ENCODE data around the gene PEAK1.

The PEAK1 gene

DNA sequence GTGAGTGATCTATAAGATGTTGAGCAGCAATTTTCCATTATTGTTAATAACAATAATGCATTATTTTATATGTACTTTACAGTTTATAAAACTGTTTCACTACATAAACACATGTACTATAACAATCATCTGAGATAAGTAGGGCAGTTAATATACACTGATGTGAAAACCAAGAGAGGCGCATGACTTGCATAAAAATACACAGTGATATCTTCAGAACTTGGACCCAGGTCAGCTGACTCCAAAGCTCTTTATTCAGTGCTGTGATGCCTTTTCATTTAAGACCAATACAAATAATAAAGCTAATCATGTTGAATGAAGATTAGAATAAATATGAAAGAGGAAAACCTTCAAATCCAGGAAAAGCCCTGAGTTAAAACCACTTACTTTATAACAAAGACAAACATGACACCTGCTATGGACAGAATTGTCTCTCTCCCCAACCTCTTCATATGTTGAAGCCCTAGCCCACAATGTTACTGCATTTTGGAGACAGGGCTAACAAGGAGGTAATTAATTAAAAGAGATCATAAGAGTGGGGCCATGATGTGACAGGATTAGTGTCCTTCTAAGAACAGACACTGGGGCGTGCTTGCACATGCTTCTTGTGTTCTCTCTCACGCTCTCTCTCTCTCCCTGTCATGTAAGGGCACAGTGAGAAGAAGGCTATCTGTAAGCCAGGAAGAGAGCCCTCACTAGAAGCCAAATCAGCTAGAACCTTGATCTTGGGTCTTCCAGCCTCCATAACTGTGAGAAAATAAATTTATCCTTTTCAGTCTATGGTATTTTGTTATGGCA is 293.2 kb downstream of the PEAK1 start:
- no peak for DNase-seq

DNA sequence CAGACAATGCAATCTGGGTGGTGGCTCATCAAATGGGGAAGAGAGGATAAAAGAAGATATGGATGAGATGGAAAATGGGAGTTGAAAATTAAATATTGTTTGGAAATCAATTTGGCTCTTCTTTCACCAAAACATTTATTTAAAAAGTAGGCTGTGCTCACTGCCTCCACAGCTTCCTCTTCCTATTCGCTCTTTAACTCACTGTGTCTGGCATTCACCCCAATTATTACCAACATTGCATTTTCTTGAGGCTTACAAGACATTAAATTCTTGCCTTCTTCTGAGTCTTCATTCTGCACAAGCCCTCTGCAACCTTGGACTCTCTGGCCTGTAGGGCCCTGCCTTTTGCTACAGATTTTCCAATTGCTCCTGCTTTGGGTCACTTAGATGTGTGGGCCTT is 296.1 kb downstream of the PEAK1 start:
- no peak for DNase-seq

DNA sequence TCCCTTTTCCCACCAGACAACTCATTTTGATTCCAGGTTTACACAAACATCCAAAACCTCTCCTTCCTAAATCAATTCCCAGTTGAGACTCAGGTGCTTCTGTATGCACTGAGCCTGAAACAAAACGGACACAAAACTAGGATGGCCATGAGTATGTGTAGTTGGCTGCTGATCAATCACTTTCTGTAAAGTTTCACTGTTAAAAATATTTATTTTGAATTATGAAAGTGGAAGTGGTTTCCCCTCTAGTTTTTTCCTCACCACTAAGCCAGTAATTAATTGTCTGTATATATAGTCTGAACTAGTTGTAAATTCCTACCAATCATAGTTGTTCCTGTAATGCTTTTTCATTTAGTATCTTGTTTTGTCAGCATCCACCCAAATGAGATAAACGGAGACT is 297.3 kb downstream of the PEAK1 start:
- DNase-seq = no peak

DNA sequence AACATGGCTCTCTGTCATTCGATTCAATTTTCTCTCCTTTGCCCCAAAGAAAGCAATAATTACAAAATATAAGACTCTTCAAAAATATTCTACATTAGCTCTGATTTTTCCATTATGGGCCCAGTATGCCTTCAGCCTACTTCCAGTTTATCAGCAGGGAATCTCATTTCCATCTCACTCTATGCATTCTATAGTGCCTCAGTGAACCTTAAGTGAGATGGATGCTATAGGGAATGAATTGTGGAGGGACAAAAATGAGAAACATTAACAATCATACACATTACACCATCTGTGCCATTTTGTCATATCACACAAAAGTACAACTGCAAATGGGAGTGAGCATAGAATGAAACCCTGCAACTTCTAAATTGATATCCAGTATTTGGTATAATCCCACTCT is 298.3 kb downstream of the PEAK1 start:
- no peak for DNase-seq

DNA sequence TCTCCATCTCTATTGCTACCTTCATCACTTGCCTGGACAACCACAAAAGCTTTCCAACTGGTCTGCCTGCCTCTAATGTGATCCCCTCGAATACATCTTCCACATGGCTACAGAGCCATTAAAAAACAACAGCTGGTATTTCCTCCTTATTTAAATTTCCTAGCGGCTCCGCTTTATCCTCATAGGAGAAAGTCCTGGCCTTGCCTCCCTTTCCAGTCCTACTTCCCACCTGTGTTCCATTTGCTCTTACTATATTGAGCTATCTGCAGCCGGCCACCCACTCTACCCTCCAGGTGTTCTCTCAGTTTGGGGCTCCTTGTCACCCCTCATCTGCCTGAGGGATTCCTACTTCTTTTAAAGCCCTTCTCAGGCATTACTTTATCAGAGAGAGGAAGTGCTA is 299.3 kb downstream of the PEAK1 start:
- no peak for DNase-seq

DNA sequence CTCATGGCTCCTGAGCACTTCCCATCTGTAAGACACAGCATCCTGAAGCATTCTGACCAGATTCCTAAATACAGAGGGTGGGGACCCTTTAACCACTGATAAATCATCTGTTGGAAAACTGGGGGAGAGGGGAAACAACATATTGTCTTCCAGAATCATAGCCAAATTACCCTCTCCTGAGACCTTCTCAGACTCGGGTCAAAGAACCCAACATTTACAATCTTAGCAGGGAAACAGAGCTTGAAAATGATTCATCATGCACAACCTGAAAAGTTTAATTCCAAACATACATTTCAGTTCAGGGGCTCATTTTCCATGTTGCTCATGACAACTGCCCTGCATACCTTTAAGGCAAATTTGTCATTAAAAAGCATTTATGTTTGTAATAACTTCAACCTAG is 300.5 kb downstream of the PEAK1 start:
- DNase-seq = no peak

DNA sequence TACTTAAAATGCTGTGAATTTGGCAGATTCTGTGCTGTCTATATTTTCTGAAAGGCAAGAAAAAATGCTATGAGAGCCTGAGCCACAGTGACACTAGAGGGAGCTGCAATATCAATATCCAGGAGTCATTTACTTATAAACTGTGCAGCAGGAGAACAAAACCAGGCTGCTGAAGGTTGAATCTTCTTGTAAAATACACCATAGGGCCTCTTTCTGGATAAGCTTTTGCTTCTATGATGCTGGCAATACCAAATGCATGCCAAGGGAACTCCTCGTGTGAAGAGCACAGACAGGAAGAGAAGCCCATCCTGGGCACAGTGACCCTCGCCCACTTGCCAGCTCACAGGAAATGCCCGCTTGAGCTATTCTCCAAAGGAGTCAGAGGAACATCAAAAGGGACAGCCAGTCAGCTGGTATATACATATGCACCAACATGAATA is 301.0 kb downstream of the PEAK1 start:
- peak; percentile 53 for DNase-seq

DNA sequence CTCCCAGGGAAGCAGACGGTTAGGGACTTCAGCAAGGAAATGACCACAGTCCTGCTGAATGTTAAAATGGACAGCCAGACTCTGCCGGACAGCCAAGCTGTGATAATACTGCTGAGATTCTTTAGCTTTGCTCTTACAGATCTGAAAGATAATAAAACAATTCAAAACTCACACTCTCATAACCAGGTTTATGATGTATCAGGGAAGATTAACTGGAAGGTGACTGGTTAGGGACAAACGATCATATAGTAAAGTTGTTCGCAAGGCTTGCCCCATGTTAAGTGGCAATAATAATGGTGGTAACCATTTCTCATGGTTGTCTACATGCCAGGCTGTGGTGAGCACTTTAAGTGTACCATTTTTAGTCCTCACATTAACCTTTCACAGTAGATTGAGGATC is 304.7 kb downstream of the PEAK1 start:
- no peak for DNase-seq

DNA sequence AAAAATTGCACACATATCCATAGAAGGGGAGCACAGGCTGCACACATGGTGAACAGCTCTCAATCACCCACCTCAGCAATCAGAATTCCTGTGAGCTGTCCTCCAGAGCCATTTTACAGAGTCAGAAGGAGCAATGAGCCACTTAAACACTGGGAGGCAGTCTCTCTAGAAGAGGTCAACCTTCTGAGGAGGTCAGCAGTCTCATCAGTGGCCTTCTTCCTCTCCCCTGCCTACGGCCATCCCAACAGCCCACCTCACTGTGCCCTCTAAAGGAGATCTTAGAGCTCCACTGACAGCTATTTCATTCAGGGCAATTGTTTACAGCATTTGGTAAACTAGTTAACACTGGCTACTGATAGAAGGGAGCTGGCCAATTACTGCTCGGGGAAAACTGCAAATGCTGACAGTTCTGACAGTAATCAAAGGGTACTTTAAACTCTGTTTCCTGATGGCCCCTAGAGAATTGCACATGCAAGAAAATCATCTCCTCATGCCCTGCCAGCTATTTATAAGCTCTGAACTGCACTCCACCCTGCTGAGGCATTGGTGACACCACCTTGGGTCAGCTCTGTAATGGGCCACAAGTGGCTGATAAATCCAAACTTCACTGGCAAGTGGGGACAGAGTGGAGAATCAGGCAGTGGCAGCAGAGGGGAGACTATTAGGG is 306.9 kb downstream of the PEAK1 start:
- DNase-seq = no peak

DNA sequence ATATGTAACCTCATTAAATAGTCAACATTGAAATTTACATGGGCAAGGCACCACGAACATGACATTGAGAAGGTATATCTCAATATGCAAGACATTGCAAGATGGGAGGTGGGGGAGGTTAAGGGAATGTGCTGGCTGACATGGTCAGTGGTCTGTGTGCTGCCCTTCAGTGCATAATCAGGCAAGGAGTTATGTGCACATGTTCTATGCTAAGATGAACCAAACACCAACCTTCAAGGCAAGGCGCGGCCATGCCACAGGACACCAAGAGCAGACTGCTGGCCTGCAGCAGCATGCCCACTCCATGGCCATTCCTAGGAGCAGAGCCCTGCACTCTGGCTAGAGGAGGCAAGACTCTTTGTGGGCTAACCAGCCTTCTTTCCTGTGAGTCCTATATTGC is 308.1 kb downstream of the PEAK1 start:
- no peak for DNase-seq

DNA sequence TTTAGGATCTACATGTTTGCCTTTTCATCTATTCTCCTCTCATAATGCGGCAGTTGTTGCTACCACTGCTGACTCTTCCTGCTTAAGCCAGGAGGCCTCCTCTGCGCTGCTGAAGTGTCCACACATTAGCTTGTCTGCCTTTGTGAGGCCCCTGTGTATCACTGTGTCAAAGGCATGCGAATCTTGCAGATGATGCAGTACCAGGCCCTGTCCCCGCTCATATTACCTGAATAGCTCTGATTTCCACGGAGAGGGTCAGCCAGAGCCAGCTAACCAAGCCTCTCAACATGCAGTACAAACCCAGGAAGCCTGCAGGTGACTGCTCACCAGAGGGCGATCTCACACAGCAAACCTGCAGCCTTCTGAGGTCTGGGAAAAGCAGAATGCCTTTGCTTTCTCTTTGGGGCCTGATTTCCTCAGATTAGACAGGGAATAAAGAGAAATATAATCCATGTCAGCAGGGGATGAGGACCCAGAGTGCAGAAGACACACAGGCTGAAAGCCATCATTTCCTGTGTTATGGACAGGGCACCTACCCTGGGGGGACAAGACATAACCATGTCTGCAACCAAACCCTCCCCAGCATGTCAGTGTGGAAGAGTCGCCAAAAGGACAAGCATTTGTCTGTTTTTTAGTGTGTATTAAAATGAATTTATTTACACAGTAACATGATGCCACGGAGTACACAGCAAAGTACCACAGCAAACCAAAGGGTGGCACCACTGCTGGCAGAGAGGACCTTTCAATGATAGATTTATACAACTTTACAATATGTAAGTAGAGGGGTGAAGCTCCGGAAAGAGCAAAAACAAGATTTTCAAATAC is 312.2 kb downstream of the PEAK1 start:
- DNase-seq = peak; percentile 44

DNA sequence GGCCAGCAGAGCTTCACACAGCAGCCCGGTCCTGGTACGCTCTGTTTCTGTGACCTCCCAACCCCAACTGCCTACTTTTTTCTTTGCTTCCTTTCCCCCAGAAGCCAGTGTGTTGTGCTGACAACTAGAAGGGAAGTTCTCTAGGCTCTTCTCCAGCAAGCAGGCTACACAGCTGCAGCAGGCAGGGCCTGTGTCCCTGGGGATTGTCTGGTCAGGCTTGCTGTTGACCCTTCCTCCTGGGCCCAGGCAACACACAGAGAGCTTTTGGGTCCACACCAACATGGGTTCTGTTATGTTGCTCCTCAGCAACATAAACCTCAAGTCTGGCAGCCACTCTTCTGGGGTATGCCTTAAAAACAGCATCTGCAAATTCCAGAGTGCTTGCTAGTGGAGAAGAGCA is 312.8 kb downstream of the PEAK1 start:
- DNase-seq = no peak

DNA sequence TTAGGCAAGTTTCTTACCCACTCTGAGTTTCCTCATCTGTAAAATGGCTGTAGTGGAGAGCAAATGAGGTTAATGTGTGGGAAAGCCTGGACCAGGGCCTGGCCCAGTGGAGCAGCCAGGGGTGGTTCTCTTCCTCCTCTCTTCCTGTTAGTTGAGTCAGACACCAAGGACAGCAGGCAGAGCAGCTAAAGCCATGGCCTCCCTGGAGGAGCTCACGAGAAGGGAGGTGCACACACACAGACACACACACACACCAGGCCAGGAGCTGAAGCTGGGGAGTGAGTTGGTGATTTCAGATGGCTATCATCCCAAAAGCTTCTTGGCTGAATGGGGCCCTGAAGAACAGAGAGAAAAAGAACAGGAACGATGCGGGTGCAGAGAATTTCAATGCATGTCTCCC is 315.7 kb downstream of the PEAK1 start:
- no peak for DNase-seq

DNA sequence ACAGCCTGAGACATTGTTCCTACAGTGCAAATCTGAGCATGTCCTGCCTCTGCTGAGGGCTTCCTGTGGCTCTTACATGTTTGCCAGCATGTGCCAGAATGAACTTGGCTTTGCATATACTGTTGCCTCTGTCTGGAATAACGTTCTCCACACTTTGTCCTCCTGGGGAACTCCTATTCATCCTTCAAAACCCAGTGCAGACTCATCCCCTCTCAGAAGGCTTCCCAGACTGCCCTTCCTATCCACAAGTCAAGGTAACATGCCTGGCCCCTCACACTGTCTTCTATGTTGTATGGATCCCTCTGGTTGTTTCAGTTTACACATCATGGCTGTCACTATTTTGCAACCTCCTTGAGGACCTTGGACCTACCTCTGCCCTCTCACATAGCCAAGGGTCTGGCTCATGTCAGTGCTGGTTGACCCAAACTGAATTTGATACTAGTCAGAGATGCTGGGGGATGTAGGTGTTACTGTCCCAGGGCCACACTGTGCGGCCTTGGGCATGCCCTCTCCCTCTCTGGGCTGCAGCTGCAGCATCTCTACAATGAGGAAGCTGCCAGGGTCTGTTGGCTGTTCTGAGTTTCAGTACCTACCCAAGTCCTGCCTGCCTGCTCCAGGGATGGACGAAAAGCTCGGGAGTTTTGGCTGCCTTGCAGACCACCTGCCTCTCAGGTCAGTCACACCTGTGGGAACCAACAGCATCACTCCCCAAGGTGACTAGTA is 320.0 kb downstream of the PEAK1 start:
- DNase-seq = no peak

DNA sequence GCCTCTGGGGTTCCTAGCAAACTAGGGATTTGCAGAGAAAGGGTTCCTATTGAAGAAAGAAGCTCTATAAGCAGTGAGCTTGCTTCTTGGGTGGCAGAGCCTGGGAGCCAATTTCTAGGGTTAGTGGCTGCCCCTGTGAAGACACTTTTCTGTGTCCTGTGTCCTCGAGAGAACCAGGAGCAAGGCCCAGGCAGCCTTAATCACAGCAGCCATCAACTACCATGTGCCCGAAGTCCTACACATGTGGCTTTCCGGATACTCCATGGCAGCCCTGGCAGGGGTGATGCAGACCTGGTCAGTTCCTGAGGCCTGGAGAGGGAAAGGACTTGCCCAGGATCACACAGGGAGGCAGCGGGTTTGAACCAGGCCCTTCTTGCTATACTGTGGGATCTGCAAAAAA is 321.3 kb downstream of the PEAK1 start:
- DNase-seq = no peak

DNA sequence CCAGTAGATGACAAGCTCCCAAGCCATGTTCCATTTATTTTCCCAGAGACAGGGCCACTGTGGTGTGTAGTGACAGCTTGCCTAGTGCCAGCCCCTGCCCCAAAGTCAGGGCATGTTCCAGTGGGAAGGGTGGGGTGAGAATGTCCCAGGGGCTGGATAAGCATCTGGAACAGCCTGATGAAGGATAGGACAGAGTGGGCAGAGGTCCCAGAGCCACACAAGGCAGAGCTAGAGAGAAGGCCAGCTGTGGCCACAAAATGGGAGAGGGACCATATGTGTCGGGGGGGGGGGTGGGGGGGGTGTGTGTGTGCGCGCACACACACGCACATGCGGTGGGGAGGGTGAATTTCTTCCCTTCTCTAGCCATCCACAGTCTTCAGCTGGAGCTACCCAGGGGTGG is 322.0 kb downstream of the PEAK1 start:
- no peak for DNase-seq

DNA sequence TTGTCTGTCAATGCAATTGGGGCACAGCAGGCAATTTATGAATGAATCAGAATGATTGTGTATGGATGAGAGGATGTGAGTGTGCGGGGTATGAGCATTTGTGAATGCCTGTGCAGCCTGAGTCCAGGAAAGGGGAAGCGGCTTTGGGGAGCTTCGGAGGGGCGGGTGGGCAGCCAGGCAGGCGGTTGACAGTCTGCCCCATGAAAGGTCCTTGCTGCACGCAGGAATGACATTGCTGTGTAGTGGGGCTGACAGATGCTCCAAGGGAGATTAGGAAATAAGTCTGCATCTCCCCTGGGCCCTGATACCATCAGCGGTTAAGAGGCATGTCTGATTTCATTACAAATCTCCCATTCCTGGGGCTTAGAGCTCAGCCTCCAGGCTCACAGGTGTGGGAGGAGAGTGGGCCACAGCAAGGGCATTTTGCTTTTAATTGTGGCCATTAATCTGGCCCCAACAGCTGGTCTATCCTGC is 322.6 kb downstream of the PEAK1 start:
- DNase-seq = no peak

DNA sequence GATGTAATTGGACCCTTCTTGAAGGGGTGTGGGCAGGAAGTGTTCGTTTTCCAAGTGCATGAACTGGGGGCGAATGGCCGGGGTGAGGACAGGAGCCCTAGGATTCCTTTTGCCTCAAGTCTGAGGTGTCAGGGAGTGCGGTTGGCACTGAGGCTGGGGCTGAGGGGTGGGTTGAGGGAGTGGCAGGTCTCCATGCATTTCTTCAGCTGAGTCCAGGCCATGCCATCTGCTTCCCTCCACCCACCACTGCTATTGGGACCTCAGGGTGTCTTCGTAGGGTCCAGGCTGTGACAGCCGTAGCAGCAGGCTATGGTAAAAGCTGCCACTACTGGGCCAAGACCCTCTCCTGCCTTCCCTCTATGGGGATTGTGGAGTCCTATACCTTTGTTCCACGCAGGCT is 323.4 kb downstream of the PEAK1 start:
- no peak for DNase-seq

DNA sequence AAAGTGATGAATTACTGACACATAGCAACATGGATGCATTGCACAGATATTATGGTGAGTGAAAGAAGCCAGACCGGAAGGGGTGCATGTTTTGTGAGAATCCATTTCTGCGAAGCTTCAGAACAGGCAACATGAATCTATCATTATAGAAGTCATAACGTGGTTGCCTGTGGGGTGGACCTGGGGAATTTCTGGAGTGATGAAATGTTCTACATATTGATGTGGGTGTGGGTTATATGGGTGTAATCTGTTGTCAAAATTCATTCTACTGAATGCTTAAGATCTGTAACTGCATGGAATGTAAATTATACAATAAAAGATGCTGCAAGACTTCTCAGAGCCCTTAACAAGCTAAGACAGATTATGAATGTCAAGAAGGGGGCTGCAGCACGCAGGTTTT is 323.8 kb downstream of the PEAK1 start:
- no peak for DNase-seq

DNA sequence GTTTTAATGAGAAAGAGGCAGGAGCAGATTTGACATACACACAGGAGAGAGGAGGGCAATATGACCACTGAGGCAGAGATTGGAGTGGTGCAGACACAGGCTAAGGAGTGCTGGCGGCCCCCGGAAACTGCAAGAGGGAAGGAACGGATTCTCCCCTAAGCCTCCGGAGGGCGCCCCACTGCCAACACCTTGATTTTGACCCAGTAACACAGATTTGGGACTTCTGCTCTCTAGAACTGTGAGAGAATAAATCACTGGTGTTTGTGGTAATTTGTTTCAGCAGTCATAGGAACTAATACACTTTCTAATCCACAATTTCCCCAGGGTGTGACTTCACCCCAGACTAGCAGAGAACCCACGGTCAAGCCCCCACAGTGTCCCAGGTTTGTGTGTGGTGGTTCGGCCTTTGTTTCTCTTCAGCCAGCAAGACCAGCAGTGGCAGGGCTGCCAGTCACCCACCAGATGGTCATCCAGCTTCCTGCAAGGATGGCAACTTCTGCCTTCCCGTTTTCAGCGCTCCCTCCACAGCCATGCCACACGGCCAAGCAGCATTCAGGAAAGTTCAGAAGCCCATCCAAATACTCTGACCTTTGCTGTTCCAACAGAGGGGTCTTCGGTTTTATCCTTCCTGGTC is 325.4 kb downstream of the PEAK1 start:
- DNase-seq = no peak

DNA sequence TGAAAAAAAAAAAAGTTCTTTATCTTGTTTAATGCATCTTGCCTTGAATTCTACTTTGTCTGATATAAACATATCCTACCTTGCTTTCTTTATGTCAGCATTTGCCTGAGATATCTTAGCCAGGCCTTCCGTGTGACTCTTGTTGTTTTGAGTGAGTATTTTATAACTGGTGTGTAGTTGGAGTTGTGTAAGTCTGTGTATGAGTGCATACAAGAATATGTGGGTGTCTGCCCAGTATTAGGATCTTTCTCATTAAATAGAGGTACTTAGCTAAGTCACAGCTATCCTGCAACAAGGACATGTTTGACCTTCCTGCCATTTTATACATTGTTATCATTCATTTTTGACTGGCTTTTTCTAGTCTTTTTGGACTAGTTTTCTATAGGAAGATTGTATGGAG is 326.5 kb downstream of the PEAK1 start:
- no peak for DNase-seq

DNA sequence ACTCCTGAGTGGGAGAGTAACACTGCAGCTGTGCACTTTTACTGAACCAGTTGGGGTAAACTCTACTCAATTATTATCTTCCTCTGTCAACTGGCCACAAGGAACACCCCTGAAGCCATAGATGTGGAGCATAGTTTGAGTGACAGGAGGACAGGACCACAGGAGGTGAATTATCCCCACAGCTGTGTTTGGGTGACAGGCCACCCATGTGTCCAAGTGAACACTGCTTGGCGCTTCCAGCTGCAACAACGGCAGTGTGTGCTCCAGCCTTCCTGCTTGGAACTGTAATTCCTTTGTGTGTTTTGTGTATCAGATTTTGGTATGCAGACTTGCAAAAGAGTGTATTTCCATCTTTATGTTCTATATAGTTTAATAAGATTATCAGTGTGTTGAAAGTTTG is 328.8 kb downstream of the PEAK1 start:
- DNase-seq = no peak

DNA sequence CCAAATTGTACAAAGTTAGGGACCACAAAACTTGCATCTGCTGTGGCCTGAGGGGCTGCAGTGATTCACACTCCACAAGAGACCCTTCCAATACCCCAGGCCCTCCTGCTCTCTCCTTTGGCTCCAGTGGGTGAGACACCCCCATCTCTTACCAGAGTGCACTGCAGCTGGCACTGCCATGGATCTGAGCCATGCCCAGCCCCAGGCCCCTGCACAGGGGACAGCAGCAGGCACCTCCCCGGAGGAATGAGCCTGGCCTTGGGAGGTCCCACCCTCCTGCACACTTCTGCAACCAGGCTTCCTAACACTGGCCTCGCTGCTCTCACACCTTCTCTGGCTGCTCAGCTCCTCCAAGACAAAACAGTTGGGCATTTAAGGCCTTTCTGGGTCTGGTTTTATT is 332.7 kb downstream of the PEAK1 start:
- no peak for DNase-seq

Measured in activated CD4-positive, alpha-beta T cell treated with anti-CD3 and anti-CD28 coated beads, Interleukin-2, amount 50 U/mL, for 16 hours (primary cell).